GM19193 (cell line): ENCODE measurements around the gene MGMT.

Experiments
- POLR2A ChIP-seq: IDR thresholded peaks from 4 replicates; pipeline ENCODE4 v1.6.1; 2011; ENCODE audit not compliant: insufficient read depth, insufficient read length; ENCODE audit errors: extremely low read depth

The MGMT gene

GRCh38 chr10:129796710-129797420 is 329.8 kb downstream of the MGMT start:
- TF ChIP-seq POLR2A: no peak

DNA sequence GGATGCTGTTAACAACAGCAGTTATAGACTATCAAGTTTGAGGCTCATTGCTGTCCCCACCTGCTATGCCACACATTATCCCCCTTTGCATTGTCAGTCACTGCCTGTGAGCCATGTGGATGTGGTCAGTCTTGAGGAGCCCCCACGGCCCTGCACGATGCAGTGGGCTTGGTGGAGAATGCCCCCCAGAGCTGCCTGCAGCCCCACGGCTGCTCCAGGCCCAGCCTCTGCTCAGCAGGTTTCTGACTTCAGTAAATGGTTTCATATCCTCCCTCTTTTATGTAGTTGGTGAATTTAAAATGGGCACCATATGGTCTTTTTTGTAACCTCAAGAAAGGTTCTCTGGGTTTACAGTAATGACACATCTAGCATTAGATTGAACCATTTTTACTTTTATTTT is 332.9 kb downstream of the MGMT start:
- no peak for TF ChIP-seq POLR2A

- TF ChIP-seq POLR2A: no peak
Measured at GRCh38 chr10:129800796-129801340, 333.8 kb downstream of the MGMT start.

DNA sequence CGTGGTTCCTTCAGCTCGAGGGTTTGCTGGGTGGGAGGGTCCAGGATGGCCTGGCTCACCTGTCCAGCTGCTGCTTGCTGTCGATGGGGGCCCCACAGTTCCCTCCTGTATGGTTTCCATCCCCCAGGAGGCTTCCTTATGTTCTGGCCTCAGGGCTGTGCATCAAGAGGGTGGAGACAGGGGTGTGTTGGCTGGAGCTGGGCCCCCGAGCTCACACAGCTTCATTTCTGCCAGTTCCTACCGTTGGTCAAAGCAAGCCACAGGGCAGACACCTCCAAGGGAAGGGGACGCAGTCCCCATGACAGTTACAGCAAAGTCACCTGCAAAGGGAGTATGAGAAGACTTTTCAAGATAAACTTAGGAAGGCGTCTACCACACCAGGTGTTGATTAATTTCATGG is 340.2 kb downstream of the MGMT start:
- no peak for TF ChIP-seq POLR2A

DNA sequence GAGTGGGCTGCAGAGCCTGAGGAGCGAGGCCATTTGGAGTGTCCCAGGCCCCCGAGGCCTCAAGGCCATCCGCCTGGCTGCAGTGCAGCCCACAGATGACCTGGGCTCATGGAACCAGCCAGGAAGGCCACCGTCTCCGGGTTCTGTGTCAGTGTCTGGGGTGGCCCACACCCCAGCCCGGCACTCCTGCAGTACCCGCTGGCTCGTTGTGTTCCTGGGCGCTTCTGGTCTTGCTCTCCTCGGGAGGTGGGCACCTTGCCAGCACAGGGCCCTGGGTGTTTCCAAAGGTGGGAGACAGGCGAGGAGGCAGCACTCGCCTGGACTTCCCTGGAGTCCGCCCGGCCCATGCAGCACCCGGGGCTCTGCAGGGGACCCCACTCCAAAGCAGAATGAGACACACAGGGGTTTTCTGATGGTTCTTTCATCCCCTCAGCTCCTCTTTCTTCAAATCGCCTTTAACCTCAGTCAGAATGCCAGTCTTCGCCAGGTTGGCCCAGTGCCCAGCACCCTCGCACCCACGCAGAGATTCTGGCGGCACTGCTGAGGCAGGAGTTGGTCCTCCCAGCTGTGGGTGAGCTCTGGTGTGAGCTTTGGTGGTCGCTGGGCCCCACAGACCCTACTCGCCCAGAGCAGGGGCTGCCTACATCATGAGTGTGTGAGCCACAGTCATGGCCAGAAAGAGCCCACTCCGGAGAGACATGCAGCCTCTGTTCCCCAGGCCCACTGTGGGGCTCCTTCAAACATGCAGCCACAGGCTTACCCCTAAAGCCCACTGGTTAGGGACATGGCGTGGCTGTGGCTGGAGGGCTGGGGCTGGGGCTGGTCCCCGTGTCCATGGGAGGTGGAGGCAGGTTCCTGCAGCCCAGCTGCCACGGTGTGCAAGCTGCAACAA is 341.3 kb downstream of the MGMT start:
- TF ChIP-seq POLR2A: no peak

DNA sequence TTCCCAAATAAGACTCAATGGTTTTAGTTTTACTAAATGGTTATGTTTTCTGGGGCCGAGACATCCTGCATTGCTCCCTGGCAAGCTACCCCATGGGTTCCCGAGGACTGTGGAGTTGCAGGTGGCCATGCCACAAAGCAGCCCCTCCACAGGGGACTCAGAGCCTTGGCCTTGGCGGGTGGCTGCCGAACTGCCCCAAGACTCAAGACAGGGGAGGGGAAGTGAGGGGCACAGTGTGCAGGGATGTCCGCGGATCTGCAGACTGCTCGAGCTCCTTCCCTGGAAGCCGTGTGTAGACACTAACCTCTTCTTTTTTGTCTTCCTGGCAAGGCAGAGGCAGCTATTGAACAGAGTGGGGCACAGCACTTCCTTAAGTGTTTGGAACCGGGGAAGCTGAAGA is 342.4 kb downstream of the MGMT start:
- no peak for TF ChIP-seq POLR2A

- no peak for TF ChIP-seq POLR2A
Measured at GRCh38 chr10:129809841-129810240, 342.8 kb downstream of the MGMT start.

DNA sequence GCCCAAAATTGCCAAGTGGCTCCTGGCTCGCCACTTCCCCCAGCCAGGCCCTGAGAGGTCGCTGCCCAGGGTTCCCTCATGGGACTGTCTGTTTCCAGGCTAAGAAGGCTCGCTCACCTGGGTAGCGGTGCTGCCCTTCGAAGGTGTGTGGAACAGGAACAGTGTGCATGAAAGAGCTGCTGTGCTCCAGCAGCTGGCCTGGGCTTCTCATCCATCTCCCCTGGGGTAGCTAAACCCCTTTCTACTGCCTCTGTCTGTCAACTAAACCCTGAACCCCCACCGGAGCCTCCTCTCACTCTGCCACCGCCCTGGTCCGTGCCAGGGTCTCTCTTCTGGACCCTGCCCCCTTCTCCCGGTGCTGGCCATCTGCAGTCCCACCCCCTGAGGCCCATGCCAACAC is 344.2 kb downstream of the MGMT start:
- no peak for TF ChIP-seq POLR2A

DNA sequence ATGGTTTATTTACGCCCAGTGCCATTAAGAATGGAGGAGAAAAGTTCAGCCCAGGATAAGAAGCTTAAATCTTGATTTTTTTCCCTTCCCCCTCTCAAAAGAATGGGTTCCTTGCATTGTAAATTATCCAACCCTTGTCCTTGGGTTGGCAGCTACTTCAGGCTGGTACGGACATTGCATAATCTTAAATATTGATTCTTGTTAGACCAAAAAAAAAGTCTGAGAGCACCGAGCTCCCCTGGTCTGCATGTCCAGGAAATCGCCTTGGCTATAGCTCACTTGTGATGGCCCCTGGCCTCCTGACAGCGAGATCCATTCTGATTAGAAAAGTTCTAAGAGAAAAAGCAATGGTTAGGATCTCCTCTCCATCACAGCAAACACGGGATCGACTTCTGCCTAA is 345.4 kb downstream of the MGMT start:
- TF ChIP-seq POLR2A: no peak

DNA sequence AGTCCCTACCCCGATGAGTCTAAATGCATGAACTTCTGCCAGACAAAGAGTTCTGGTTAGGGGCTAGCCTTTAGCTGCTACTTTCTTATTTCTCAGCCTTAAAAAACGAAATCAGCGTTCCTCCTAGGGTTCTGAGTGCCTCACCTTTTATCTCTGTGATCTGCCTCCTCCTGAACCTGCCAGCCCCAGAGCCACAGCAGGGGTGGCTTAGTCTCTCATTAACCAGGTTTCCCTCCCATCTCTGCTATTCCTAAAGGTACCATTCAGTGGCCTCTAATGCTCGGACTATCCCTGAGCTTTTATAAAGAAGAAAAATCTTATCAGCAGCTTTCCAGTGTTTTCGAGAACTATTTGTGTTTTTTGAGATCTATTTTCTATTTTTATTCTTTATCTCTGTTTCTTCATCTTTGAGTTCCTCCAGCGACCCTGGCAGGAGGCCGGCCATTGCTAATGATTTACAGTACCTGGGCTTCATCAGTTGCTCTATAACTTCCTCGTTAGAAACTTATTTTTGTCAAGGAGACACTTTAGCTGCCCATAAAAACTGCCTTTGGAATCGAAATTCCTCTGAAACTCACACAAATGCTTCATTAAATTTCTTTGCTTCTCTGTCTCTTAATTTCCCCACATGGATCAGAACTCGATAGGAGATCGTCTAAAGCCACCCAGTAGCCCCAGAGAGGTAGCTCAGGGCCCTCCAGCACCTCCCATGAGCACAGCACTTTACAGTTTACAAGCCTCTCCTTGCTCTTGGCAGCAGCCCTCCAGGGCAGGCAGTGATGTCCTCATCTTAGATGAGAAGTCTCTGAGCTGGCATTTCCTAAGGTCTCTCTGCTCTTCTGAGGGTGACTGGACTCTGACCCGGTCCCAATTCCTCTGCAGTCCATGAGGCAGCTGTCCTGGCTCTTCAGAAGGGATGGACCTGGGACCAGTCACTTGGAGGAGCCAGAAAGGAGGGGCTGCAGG is 347.9 kb downstream of the MGMT start:
- no peak for TF ChIP-seq POLR2A

GRCh38 chr10:129815898-129816655 is 349.0 kb downstream of the MGMT start:
- no peak for TF ChIP-seq POLR2A

DNA sequence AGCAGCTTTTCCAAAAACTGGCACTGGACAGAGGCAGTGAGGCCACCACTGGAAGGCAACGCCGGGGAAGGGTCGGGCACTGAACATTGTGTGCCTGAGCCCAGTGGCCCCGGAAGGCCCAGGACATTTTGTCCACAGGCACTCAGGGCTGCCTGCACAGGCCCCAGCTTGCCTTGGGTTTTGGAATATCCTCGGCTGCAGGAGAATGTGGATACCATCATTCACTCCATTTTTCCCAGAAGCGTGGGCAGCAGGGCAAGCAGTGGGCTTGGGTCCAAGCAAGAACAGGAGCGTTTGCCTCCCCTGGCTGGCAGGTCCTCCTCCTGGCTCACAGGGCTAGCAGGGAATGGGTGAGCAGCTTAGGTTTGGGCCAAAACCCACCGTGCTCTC is 349.6 kb downstream of the MGMT start:
- TF ChIP-seq POLR2A: no peak
